GM19452 (cell line): Measurements from ENCODE around the gene RAB6D.
"Not testable (repeated sequence)": the region's sequence is repeated elsewhere in the genome, so short reads cannot be mapped to it uniquely, and the experiment has no call there.

ENCODE experiments used
- ATAC-seq: cut with Tn5 transposase; IDR thresholded peaks from one replicate; pipeline ENCODE4 v1.9.1; 2021; ENCODE audit not compliant: unreplicated experiment

Gene RAB6D

DNA sequence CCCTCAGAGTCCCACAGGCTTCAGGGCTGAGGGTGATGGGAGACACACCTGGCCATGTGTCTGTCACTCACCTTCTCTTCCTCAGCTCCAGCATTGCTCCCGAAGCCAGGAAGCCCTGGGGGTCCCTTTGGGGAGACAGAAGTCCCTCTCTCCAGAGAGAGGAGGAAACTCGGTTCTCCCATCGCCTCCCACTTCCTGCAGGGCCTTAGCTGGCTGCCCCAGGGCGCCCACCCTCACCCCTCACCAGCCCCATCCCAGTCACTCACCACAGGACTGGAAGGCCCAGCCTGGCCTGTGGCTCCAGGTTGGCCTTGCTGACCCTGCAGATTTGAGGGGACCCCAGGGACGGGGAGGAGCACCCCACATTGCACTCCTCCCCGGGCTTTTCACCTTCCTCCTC, 2.7 kb upstream of the RAB6D start:
- no peak for ATAC-seq

DNA sequence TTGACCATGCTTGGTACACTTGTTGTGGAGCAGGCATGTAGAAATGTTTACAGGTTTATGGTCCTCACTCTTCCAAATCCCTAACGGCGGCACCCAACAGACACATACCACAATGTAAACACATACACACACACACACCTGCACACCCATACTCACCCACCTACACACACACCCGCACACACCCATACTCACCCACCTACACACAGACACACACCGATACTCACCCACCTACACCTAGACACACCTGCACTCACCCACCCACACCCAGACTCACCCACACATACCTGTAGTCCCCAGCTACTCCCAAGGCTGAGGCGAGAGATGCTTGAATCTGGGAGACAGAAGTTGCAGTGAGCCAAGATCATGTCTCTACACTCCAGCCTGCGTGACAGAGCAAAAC, 1.5 kb upstream of the RAB6D start:
- no peak for ATAC-seq

DNA sequence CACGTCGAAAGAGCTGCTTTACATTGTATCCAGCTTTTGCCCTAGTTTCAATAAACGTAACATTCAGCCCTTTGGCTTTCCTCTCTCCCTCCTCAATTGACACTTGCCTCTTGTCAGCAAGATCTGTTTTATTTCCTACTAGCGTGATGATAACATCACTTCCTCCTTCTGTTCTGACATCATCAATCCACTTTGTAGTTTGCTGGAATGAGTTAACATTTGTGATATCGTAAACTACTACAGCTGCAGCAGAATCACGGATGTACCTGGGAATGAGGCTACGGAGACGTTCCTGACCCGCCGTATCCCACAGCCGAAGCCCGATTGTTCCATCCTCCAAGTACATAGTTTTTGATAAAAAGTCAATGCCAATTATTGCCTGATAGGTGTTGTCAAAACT, 755 bp downstream of the RAB6D start:
- not testable (repeated sequence) for ATAC-seq

DNA sequence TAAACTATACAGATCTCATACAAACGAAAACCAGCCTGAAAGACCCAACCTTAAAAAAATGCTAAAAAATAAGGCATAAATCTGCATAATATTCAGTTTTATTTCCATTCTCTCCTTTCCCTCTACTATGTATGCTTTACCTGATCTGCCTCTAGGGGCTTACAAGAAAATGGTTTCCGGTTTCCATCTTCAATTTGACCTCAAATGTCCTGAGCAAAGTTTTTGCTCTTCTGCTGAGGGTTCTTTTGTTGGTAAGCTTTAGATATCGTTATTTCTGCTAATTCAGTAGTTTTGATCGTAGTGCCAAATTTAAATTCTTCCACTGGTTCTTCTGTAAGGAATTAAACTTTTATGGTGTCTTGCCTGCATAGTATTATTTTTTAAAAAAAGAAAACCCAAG, 2.2 kb downstream of the RAB6D start:
- ATAC-seq = not testable (repeated sequence)

DNA sequence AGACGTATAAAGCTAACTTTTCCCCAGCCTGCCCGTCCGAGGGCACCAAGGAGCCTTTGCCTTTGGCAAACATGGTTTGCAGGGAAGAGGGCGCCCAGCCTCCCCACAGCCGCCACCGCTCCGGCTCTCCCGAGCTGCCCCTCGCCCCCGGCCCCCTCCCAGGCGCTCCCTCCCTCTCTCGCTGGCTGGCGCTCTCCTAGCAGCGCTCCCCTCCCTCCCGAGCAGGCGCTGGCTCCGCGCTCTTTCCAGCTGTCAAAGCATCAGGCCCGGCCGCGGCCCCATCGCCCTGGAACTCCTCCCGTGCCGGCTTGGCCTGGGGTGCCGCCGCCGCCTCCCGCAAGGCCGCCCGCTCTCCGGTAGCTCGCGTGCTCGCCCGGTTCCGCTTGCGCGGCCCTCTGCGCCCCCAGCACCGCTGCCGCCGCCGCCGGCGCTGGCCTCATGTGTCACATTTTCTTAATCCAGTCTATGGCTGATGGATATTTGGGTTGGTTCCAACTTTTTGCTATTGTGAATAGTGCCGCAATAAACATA, 10.7 kb downstream of the RAB6D start:
- ATAC-seq = not testable (repeated sequence)

DNA sequence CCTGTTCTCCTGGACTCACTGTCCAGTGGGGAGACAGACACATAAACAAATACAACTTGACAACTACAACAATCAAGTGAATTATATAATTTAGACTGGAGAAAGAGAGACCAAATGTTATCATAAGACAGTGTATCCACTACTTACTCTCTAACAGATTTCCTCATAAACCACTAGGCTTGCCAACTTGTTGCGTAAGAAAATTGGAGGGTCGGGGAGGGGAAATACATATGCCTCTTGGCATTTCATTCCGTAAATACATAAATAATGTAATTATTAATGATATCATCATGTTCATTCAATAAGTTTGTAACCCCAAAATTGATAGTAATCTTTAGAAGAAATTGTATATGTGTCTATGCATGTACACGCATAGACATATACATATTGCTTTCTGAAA, 14.9 kb downstream of the RAB6D start:
- no peak for ATAC-seq

DNA sequence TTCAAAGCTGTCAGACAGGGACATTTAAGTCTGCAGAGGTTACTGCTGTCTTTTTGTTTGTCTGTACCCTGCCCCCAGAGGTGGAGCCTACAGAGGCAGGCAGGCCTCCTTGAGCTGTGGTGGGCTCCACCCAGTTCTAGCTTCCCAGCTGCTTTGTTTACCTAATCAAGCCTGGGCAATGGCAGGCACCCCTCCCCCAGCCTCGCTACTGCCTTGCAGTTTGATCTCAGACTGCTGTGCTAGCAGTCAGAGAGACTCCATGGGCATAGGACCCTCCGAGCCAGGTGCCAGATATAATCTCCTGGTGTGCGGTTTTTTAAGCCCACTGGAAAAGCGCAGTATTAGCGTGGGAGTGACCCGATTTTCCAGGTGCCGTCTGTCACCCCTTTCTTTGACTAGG, 16.9 kb downstream of the RAB6D start:
- not testable (repeated sequence) for ATAC-seq

DNA sequence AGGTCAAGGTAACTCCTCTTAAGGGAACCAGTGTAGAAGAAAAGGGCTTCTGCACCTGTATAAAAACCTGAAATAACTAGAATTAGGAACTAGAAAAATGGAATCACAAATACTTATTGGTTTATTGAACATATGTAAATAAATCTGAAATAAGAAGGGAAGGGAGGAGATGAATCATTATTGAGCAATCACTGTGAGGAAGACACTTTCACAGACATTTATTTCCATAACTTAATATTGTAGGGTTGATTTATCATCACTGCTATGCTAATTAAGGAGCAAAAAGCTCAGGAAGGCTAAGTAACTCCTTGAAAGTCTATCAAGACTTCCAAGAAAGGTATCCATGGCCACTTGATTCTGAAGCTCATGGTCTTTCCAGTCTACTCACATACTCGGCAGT, 24.7 kb downstream of the RAB6D start:
- not testable (repeated sequence) for ATAC-seq

DNA sequence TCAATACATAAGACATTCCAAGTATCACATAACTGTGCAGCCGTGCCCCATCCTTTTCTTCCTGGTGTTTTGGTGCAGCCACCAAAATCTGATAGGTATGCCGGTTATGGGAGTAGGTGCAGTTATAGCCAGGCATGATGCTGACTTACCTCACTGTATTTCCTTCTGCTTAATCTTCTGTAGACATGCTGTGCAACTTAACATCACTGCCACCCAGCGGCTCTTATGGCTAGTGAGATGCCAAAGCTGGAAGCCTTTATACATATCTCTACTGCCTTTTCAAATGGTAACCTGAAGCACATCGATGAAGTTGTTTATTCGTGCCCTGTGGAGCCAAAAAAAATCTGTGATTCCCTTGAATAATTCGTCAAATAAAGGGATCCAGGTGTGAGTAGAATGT, 28.6 kb downstream of the RAB6D start:
- not testable (repeated sequence) for ATAC-seq

DNA sequence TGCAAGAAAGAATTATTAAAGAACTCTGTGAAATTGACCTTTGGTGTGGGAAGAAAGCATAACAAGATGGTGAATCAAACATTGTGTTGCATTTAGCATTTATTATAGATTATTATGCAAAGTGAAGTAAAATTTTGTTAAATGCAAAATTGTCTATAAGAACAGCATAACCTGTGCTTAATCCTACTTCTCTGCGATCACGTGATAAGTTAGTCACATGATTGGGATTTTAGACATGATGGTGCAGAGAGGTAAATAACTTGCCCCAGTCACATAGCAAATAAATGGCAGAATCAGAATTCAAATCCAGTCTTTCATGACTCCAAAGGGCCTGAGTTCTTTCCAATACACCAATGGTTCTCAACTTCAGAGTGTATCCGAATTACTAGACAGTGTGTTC, 31.3 kb downstream of the RAB6D start:
- not testable (repeated sequence) for ATAC-seq

DNA sequence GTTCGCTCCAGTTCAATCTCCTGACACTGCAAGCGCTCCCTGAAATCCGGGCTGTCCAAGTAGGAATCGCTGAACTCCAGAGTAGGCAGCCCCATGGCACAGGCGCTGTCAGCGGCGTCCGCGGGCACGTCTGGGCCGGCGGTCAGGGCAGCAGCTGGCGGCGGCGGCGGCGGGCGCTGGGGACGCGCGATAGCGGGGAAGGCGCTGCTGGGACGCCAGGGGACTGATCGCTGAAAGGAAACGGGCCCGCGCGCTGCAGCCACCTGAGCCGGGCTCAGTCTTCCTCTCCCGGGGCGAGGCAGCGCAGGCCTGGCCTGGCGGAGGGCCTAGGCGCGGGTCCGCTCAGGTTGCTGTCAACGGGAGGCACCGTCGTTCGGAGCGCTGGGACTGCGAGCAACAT, 33.0 kb downstream of the RAB6D start:
- not testable (repeated sequence) for ATAC-seq

DNA sequence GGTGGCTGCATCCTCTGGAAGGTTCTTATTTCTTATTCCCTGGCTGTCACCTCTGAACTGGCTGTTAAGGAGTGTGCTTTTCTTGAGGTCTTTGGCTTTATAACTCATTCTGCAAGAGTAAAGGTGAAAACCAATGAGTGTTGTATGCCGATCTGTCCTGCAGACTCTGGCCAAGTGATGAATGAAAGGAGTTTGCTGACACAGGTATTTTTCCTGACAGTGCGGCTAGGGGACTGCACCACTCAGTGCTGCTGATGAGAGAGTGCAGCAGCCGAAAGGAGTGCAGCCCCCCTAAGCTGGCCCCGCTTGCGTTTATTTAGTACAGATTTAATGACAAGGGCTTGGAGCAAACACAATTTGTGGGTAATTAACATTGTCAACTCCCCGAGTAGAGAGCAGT, 41.8 kb downstream of the RAB6D start:
- no peak for ATAC-seq

DNA sequence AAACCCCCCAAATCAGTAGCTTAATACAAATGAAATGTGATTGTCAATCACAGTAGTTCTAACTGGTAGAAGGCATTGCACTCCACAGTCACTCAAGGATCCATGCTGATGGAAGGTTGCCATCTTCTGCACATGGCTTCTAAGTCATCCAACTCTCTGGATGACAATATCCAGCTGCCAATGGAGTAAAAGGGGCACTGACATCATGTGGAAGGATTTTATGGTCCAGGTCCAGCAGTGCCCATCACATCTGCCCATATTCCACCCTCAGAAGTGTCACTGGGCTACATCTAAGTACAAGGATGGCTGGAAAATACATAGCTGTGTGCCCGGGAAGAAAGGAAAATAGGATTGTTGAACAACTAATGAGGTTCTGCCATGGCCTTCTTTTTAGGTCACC, 42.6 kb downstream of the RAB6D start:
- ATAC-seq = not testable (repeated sequence)

DNA sequence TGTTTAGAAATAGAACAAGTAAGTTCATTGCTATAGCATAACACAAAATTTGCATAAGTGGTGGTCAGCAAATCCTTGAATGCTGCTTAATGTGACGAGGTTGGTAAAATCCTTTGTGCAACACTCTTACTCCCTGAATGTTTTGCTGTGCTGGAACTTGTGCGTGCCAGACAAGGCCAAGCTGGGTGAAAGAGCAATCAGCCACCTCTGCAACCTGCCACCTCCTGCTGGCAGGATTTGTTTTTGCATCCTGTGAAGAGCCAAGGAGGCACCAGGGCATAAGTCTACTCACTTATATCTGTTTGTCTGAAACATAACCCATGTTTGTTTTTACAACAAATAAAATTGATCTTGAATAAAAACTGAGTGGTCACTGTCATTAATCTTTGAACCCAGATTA, 53.0 kb downstream of the RAB6D start:
- ATAC-seq = not testable (repeated sequence)
